Activated T-helper 1 cell treated with anti-CD3 and anti-CD28 coated beads, Interleukin-12 subunit alpha, Interleukin-12 subunit beta, Interleukin-2, Interleukin-4 antibody, amounts not matched to agents 30 ng/mL and 10 ng/mL and 1 ng/mL, durations not matched to agents 14 hours and 24 hours and 36 hours (primary cell): ENCODE data around the gene NRARP. TPM values are rescaled to one million over a fixed set of nuclear protein-coding genes. Genes with fewer than 3 reads are reported as not detected.

Source experiments
- DNase-seq: peaks from one replicate; pipeline ENCODE4 v3.0.0; 2021; ENCODE audit warnings: low spot score
- H3K27ac Mint-ChIP-seq: one replicate; pipeline ENCODE4 v1.8.0; 2021; ENCODE audit warnings: mild to moderate bottlenecking, mixed read lengths
- H3K27me3 Mint-ChIP-seq: one replicate; pipeline ENCODE4 v1.8.0; 2022; ENCODE audit warnings: mild to moderate bottlenecking, moderate library complexity, mixed read lengths; ENCODE audit not compliant: insufficient read depth
- H3K36me3 Mint-ChIP-seq: one replicate; pipeline ENCODE4 v1.8.0; 2021; ENCODE audit warnings: low read depth, mixed read lengths
- H3K4me1 Mint-ChIP-seq: one replicate; pipeline ENCODE4 v1.8.0; 2021; ENCODE audit warnings: low read depth, mixed read lengths
- H3K4me3 Mint-ChIP-seq: one replicate; pipeline ENCODE4 v1.8.0; 2021; ENCODE audit warnings: mild to moderate bottlenecking, moderate library complexity, mixed read lengths
- H3K9me3 Mint-ChIP-seq: one replicate; pipeline ENCODE4 v1.8.0; 2021; ENCODE audit warnings: mixed read lengths
- intact Hi-C: fragments of 100-400 bp; cut with micrococcal nuclease; formaldehyde crosslinking; loops from one replicate; pipeline ENCODE4 v1.15.1; 2024
- total RNA-seq: library from RNA; stranded (reverse); gene quantifications from 2 replicates; pipeline ENCODE4 v1.2.3, GENCODE V29; 2022

NRARP gene
- total RNA-seq, 1 donor from 2014 or later, result 15.4 TPM

DNA sequence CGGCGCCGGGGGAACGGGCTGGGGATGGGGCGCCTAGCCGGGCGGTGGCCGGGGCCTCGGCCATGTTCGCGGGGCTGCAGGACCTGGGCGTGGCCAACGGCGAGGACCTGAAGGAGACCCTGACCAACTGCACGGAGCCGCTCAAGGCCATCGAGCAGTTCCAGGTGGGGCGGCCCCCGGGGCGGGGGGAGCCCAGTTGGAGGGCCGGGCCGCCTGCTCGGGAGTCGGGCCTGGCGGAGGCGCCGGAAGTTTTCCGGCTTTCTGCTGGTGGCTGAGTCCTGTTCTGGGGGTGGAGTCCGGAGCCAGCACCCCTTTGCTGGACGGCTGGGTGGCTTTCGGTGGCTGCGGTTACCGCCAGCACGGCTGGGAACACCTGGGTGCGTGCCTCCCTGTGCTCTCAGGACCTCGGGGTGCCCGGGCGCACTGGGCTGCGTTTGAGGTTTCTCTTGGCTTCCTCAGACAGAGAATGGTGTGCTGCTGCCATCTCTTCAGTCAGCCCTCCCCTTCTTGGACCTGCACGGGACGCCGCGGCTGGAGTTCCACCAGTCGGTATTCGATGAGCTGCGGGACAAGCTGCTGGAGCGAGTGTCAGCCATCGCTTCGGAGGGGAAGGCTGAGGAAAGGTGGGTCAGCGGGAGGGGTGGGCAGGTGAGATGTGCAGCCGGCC, 46.5 kb downstream of the NRARP start:
- H3K27ac Mint-ChIP-seq, result peak overlapping the region; percentile 70
- no peak for DNase-seq
- intact Hi-C loops, result loop anchor here (1.0 kb wide), 6 partner anchors 14 to 296 kb away; partner anchors contain the start of genes ANAPC2, MRPL41, NDOR1 and SSNA1
- H3K36me3 Mint-ChIP-seq, result peaks cover 7% of the 10 kb centered on the region
- H3K4me1 Mint-ChIP-seq, result peaks cover 5% of the 10 kb centered on the region
- peak overlapping the region; percentile 90 for H3K4me3 Mint-ChIP-seq
- H3K9me3 Mint-ChIP-seq, result no peaks in the 10 kb centered on the region
- H3K27me3 Mint-ChIP-seq, result peaks cover 2% of the 10 kb centered on the region

GRCh38 chr9:137254624-137255447, 47.2 kb downstream of the NRARP start, which contains the start of gene NELFB:
NELFB (plus strand) TSS chr9:137255327.
- H3K36me3 Mint-ChIP-seq, result peaks cover 7% of the 10 kb centered on the region
- peak; percentile 97 for DNase-seq
- H3K9me3 Mint-ChIP-seq, result no peaks in the 10 kb centered on the region
- intact Hi-C loops, result loop anchor here (1.0 kb wide), 6 partner anchors 14 to 296 kb away; partner anchors contain the start of genes ANAPC2, MRPL41, NDOR1 and SSNA1
- H3K4me3 Mint-ChIP-seq, result peak within 1 kb of the TSS; percentile 90
- peaks cover 2% of the 10 kb centered on the region for H3K27me3 Mint-ChIP-seq
- H3K4me1 Mint-ChIP-seq, result peaks cover 5% of the 10 kb centered on the region
- H3K27ac Mint-ChIP-seq, result peak within 1 kb of the TSS; percentile 87

GRCh38 chr9:137253717-137254623, 48.1 kb downstream of the NRARP start:
- Mint-ChIP-seq H3K27me3 (peaks cover 2% of the 10 kb centered on the region), H3K9me3 (no peaks in the 10 kb centered on the region), H3K4me3 (peak overlapping the region; percentile 87), H3K36me3 (peaks cover 3% of the 10 kb centered on the region), H3K27ac (peak overlapping the region; percentile 87), H3K4me1 (peaks cover 5% of the 10 kb centered on the region)
- intact Hi-C loops, result no loop called here
- no peak for DNase-seq

GRCh38 chr9:137252555-137253506, 49.2 kb downstream of the NRARP start:
- intact Hi-C loops, result no loop called here
- Mint-ChIP-seq H3K9me3 (no peaks in the 10 kb centered on the region), H3K4me3 (no peak overlapping the region), H3K36me3 (no peaks in the 10 kb centered on the region), H3K4me1 (peaks cover 5% of the 10 kb centered on the region), H3K27me3 (peaks cover 2% of the 10 kb centered on the region), H3K27ac (no peak overlapping the region)
- DNase-seq, result no peak

DNA sequence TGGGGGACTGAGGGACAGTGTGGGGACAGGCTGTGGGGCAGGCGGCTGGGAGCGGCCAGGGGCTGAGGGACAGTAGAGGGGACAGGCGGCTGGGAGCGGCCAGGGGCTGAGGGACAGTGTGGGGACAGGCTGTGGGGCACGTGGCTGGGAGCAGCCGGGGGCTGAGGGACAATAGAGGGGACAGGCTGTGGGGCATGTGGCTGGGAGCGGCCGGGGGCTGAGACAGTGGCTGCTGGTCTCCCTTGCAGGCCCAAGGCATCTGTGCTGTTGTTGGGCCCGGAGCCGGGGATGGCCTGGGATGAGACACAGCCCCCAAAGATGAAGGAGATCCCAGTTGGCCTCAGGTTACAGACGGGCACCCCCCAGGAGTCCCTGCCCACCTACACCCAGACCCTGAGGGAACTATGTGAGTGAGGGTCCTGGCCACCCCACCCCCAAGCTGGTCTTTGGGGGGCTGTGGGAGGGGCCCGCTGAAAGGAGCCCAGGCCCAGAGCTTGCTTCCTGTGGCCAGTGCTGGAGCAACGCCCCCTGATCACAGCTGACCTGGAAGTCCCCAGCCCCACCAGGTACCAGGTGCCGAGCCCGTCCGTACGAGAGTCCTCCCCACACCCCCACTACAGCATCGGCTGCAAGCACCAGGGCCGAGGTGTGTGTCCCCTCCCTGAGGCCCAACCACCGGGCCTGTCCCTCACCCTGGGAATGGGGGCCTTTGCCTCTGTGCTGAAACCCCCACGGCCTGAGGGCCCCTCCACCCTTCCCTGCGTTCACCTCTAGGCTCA, 50.4 kb downstream of the NRARP start:
- H3K36me3 Mint-ChIP-seq, result no peaks in the 10 kb centered on the region
- no peaks in the 10 kb centered on the region for H3K9me3 Mint-ChIP-seq
- peaks cover 2% of the 10 kb centered on the region for H3K27me3 Mint-ChIP-seq
- DNase-seq, result no peak
- intact Hi-C loops, result no loop called here
- H3K4me3 Mint-ChIP-seq, result no peak overlapping the region
- H3K27ac Mint-ChIP-seq, result no peak overlapping the region
- H3K4me1 Mint-ChIP-seq, result peaks cover 5% of the 10 kb centered on the region

- Mint-ChIP-seq H3K27me3 (peaks cover 2% of the 10 kb centered on the region), H3K36me3 (no peaks in the 10 kb centered on the region), H3K9me3 (no peaks in the 10 kb centered on the region), H3K4me1 (peaks cover 5% of the 10 kb centered on the region), H3K27ac (no peak within 1 kb of the TSS), H3K4me3 (no peak within 1 kb of the TSS)
- intact Hi-C loops, result no loop called here
- DNase-seq, result no peak
These were observed 50.9 kb downstream of the NRARP start, which contains the start of gene STPG3 for GRCh38 chr9:137251194-137251461. STPG3 (plus strand) TSS chr9:137251286; CDS start chr9:137251287, 1 bp downstream.

DNA sequence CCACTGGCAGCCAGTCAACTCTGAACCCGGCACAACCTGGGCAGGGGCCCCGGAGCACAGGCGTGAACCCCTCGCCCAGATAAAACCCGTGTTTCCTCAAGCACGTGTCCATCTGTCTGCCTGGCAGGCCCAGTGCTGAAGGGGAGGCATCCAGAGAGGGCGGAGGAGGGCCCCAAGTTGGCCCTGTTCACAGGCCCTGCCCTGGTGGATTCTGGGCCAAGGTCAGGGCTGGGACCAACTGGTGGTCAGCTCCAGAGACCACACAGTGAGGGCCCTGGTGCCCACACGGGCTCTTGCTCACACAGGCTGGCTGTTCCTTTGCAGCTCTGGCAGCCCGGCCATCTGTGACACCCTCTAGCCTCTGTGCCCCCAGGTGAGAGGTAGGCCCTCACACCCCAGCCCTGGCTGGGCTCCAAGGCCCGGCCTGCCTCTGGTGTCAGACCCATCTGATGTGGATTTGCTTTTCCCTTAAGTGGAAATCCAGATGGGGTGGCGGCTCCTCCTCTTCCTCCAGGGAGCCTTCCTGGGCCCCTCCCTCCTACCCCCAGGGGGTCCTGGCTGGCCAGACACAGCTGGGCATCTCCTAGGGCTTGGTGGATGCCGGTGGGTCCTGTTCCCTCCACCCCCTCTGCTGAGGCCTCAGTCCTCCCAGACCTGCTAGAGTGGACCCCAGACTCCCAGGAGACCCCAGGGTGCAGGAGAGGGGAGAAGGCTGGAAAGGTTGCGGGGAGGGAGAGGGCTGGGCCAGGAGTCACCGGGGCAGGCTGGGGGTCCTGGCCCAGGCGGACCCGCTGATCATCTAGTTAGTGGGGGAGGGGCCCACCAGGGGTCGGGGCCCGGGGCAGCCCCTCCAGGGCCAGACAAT, 51.5 kb downstream of the NRARP start:
- intact Hi-C loops, result no loop called here
- H3K4me3 Mint-ChIP-seq, result no peak overlapping the region
- no peaks in the 10 kb centered on the region for H3K9me3 Mint-ChIP-seq
- no peak overlapping the region for H3K27ac Mint-ChIP-seq
- no peaks in the 10 kb centered on the region for H3K36me3 Mint-ChIP-seq
- no peak for DNase-seq
- peaks cover 5% of the 10 kb centered on the region for H3K4me1 Mint-ChIP-seq
- peaks cover 2% of the 10 kb centered on the region for H3K27me3 Mint-ChIP-seq

Other genes with a start within 250 kb of the NRARP start
- not detected in 2 replicates for gene ENTPD2, start 248.2 kb downstream of the NRARP start, total RNA-seq
- 23.9 and 25.1 TPM in 2 replicates for gene SAPCD2, start 231.7 kb downstream of the NRARP start, total RNA-seq
- gene UAP1L1, start 224.8 kb downstream of the NRARP start, total RNA-seq, result 13.9 and 14.9 TPM in 2 replicates
- 48.1 and 53.6 TPM in 2 replicates for gene MAN1B1, start 215.3 kb downstream of the NRARP start, total RNA-seq
- 371 and 394 TPM in 2 replicates for gene DPP7, start 187.5 kb downstream of the NRARP start, total RNA-seq
- gene GRIN1, start 163.1 kb downstream of the NRARP start, total RNA-seq, result 0.05 TPM in 2 replicates
- gene LRRC26, start 132.2 kb downstream of the NRARP start, total RNA-seq, result 0.21 TPM in 1 of 2 replicates, not detected in the other
- gene TMEM210, start 130.2 kb downstream of the NRARP start, total RNA-seq, result not detected in 2 replicates
- gene ANAPC2, start 113.7 kb downstream of the NRARP start, total RNA-seq, result 62.5 and 63.6 TPM in 2 replicates
- 101 and 105 TPM in 2 replicates for gene SSNA1, start 113.6 kb downstream of the NRARP start, total RNA-seq
- 15.6 and 17.2 TPM in 2 replicates for gene TPRN, start 101.5 kb downstream of the NRARP start, total RNA-seq
- 40.5 and 41.5 TPM in 2 replicates for gene TMEM203, start 96.6 kb downstream of the NRARP start, total RNA-seq
- 42.4 and 48.9 TPM in 2 replicates for gene NDOR1, start 96.6 kb downstream of the NRARP start, total RNA-seq
- 9.3 and 11.0 TPM in 2 replicates for gene RNF208, start 80.0 kb downstream of the NRARP start, total RNA-seq
- 0.49 and 0.60 TPM in 2 replicates for gene CYSRT1, start 77.1 kb downstream of the NRARP start, total RNA-seq
- 0.29 TPM in 1 of 2 replicates, not detected in the other for gene RNF224, start 74.8 kb downstream of the NRARP start, total RNA-seq
- not detected in 2 replicates for gene SLC34A3, start 71.4 kb downstream of the NRARP start, total RNA-seq
- 277 and 280 TPM in 2 replicates for gene TUBB4B, start 61.0 kb downstream of the NRARP start, total RNA-seq
- 1.2 and 1.8 TPM in 2 replicates for gene STPG3, start 51.0 kb downstream of the NRARP start, total RNA-seq
- gene NELFB, start 46.9 kb downstream of the NRARP start, total RNA-seq, result 70.8 and 72.1 TPM in 2 replicates
- 11.6 and 11.7 TPM in 2 replicates for gene TOR4A, start 24.5 kb downstream of the NRARP start, total RNA-seq
- gene EXD3, start 120.9 kb upstream of the NRARP start, total RNA-seq, result 4.8 and 4.9 TPM in 2 replicates
- gene NOXA1, start 121.1 kb upstream of the NRARP start, total RNA-seq, result 0.49 and 0.54 TPM in 2 replicates
- gene ENTPD8, start 139.1 kb upstream of the NRARP start, total RNA-seq, result not detected in 2 replicates
- 57.2 and 58.9 TPM in 2 replicates for gene NSMF, start 157.1 kb upstream of the NRARP start, total RNA-seq
- gene PNPLA7, start 248.1 kb upstream of the NRARP start, total RNA-seq, result 0.71 and 1.2 TPM in 2 replicates
- gene MRPL41, start 249.6 kb upstream of the NRARP start, total RNA-seq, result 53.8 and 56.0 TPM in 2 replicates